ENCODE results near the gene CCND1.
"Not testable (repeated sequence)": the region's sequence is repeated elsewhere in the genome, so short reads cannot be mapped to it uniquely, and the experiment has no call there.

The CCND1 gene

DNA sequence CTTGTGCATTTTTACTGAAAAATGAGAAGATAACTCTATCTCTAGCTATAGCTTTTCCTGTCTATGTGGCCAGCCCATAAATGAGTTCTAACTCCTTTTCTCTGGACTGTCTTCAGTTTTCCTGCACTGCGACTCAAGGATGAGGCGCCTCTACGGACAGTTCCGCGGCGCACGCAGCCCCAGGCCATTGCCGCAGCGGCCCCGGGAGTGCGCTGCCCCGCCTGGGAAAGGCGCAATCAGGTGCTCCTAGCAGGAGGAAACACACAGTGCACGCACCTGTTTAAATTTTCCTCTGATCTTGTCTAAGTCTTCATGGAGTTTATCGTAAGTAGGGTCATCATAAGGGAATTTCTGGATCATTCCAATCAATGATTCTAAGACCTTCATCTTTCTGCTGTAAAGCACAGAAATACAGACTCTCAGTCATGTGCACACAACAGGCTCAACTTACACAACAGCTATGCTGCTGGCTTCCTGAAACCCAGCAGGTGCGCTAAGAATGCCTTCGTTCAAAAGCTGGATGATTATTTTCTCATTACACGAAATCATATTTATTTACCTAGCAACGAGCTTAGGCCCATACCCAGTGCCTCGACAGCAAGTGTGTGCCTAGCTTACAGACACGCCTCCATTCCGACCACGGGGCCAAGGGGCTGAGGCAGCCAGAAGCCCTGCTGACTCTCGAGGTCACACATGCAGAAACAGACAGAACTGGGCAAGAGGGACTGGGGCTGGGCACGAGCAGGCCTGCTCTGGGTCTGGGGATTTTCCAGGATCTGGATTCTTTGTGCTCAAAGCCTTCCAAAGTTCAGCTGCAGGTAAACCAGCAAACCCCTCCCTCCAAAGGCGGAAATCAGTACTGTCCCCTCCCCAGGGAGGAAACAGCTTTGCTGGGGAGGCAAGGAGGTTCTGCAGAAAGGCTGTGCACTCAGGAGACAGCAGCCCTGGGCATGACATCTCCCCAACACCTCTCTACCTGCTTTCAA lies 27.0 kb downstream of the CCND1 start:
- no peak for DNase-seq (ENCODE audit: low read depth)

DNA sequence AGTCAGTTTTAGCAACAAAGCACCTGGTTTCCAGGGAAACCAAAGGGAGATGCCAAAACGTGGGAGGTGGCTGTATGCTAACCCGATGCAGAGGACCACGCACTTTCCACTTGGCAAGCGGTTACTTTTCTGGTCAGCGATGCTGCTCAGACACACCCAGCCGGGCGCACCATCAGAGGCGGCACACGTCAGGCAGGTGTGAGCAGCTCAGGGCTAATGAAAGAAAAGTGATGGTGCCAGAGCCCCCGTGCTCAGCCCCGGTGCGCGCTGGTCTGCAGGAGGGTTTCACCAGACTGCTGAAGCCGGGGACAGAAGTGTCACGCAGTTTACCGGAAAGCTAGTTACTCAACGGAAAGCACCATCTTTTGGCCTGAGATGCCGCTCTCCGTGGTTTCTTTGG lies 28.5 kb downstream of the CCND1 start:
- DNase-seq (ENCODE audit: low read depth): no peak

DNA sequence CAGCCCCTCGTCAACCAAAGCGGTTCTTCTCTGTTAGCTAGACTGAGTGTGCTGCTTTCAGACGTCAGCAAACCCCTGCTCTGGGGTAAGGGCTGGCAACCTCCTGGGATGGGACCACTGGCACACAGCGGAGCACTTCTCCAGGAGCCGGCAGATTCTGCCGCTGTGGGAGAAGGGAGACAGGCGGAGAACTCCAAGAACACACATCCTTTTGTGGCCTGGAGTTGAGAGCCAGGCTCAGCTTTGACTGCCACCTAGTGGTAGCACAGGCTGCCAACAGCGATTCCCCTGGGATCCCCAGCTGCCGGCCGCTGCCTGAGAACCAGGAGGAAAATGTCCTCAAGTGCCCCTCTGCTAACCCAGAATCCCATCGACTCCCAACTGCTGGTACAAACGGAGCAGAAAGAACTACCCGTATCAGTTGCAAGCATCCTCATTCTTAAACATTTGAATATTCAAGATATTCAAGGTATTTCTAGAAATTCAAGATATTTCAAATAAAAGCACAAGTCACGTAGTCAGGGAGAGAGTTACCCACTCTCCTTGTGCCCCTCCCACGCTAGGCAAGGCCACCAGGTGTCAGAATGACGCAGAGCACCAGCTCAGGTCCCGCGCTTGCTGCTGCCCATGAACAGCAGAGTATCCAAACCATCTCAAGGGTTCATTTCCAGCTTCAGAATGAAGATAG lies 29.3 kb downstream of the CCND1 start:
- DNase-seq (ENCODE audit: low read depth): peak; percentile 40

DNA sequence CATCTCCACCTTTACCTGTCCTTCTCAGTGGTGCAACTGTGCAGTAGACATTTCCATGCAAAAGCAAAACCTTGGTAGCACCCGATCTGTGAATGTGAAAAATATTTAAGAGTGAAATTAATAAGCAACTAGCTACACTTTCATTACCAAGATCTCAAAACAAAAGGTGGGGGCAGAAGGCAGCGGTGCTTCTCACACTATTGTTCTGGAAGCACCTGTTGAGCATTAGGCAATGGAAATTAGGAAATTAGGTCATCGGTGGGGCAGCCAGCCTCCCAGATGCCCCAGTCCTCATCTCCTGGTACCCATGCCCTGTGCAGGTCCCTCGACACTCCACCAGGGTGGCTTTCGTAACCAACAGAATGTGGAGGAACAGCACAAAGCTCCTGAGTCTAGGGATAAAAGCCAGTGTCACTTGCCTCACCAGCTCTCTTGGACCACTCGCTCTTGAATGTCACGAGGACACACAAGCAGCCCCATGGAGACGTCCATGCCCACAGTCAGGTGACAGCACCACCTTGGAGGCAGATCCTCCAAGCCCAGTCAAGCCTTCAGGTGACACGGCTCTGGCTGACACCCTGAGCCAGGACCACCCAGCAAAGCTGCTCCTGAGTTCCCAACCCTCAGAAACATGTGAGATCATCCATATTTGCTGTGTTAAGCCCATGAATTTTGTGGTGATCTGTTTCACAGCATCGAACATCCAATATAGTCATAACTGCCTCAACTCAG lies 30.9 kb downstream of the CCND1 start:
- no peak for DNase-seq (ENCODE audit: low read depth)

DNA sequence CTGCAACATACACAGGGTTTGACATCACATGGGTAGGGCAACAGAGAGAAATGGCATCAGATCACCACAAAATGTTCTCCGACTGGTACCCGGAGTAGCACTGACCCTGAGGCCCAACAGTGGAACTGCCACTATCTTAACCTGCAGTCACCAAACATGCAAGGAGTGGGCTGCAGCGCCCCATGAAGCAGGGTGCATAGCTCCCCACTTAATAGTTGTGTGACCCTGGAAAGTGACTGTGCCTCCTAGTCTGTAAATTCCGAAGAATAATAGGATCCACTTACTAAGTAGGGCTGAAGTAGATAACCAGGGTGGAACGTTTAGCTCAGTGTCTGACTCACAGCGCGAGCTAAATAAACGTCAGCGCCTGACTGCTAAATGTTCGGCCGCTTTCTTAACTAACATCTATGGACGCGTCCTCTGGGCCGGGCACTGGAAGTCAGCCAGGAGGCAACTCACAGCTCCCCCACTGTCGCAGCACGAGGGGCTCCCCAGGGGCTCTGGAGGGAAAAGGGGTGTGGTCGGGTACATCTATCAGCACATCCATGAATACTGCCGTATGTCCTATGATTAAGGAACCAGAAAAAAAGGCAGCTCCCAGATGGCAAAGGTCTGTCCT lies 33.4 kb downstream of the CCND1 start:
- DNase-seq (ENCODE audit: low read depth): no peak

DNA sequence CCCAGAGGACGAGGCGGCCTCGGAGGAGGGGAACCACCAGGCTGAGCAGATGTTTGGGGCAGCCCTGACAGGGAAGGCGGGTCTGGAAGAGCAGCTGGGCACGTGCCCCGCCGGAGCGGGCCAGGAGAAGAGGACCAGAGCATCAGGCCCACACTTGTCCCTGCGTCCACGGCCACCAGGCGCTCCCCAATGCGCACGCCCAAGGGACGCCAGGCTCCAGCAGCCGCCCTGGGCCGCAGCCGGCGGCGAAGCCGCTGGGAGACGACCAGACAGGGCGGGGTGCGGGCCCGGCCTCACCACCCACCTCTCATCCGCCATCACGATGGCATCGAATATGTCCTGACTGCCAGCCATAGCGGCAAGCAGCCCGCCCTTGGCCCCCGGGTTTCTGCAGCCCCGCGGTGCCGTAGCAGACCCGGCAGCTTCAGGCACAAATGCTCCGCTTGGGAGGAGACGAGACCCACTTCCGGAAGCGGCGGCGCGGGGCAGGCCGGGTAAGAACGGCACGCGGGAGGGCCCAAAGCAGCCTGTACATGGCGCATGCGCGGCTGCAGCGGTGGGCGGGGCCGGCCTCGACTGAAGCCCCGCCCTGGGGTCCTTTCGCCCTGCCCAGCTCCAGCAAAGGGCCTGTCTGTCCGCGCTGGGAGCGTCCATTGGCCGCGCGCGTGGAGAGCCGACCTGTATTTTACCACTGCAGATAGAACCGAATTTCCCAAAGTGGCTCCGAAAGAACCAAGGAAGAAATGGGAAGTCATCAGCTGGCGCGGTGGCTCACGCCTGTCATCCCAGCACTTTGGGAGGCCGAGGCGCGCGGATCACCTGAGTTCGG lies 34.1 kb downstream of the CCND1 start, which contains the start of gene LTO1:
TSS of gene LTO1 (minus strand) at position 468 of the 829 bp plus-strand sequence. CDS start at position 354, 114 bp downstream.
- DNase-seq (ENCODE audit: low read depth): peak; percentile 92

DNA sequence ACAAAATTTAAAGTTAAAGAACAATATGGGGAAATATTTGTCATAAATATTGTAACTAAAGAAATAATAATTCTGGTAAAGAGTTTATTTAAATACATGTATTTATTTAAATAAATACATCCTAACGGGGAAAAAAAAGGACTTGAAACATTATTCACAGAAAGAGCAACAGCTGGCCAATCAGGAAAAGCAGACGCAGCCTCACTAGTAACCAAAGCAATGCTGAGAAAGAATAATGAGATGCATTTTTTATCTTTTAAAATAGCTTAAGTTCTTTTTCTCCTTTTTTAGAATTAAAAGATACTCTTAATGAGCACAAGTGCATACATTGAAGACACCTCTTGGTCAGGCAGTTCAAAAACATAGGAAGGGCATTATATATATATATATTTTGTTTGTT lies 36.8 kb downstream of the CCND1 start:
- no peak for DNase-seq (ENCODE audit: low read depth)

DNA sequence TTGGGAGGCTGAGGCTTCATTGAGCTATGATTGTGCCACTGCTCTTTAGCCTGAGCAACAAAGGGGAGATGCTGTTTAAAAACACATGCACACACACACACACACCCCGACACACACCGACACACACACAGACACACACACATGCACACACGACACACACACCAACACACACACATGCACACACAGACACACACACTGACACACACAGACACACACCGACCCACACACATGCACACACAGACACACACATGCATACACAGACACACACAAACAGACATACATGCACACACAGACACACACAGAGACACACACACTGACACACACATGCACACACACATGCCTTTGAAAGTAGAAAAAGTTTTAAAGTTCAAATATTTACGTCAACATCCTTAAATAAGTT lies 39.7 kb downstream of the CCND1 start:
- no peak for DNase-seq (ENCODE audit: low read depth)

DNA sequence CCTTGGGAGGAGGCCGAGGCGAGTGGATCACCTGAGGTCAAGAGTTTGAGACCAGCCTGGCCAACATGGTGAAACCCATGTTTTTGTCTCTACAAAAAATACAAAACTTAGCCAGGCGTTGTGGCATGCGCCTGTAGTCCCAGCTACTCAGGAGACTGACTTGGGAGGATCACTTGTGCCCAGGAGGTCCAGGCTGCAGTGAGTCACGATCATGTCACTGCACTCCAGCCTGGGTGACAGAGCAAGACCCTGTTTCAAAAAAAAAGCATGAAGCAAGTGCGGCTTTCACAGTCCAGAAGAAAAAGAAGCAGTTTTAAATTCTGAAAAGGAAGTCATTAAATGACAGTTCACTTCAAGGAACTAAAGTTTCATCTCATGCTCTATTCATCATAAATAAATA lies 41.3 kb downstream of the CCND1 start:
- DNase-seq (ENCODE audit: low read depth): no peak

DNA sequence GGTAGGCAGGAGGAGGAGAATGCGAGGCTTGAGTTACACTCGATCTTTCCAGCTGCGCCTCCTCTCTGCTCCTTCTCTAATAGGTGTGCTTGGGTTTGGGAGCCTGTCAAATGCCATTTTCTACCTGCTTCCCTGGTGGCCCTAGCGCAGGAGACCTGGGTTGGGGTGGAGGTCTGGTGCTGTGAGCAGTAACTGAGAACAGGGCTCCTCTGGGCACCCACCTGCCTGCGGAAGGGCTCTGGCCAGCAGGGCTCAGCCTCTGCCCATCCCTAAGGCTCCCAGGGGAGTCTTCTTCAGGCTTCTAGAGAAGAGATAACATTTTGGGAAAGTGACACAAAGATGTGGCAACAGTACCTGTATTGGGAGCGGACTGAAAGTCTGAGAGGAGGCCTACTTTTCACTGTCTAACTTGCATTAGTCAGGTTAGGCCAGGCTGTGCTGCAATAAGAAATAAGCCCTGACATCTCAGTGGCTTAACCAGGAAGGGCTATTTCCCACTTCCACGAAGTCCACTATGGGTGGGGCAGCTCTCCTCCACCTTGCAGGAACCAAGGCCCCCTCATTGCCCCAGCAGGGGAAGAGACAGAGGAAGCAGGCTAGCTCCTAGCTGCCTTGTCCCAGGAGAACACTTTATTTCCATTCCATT lies 41.8 kb downstream of the CCND1 start:
- no peak for DNase-seq (ENCODE audit: low read depth)

DNA sequence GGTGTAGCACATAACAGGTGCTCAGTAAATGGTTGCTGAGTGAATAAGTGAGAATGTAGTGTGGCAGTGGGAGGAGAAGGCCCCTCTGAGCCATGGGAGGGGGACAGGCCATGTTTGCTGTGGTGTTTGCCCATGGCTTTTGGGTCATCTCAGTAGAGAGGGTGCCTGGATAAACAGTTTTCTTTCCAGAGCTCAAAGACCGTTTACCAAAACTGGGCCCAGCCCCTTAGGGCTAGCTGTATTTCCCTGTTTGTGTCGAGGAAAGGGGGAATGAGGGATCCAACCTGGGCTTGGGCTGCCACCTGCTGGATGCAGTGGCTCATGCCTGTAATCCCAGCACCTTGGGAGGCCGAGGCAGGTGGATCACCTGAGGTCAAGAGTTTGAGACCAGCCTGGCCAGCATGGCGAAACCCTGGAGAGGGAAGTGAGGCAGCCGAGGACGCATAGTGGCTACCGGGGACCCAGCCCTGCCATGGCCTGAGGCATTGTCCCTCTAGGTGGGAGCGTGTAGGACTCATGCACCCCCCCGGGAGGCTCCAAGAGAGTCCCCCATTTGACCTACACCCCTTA lies 42.9 kb downstream of the CCND1 start:
- no peak for DNase-seq (ENCODE audit: low read depth)

DNA sequence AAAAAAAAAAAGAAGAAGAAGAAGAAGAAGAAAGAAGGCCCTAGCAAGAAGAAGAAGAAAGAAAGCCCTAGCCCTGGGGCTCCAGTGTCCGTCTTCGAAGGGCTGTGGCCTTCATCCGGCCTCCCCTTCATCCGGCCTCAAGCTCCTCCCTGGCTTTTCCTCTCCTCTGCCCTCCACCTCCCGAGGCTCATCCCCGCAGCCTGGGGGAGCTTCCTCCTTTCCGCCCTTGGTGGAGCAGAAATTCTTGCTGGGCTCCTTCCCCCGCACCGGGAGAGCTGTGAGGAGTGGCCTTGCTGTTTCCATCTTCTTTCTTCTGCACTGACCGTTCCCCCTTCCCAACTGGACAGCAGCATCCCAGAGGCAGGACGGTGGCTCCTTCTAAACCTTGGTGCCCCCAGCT lies 43.7 kb downstream of the CCND1 start:
- DNase-seq (ENCODE audit: low read depth): no peak

DNA sequence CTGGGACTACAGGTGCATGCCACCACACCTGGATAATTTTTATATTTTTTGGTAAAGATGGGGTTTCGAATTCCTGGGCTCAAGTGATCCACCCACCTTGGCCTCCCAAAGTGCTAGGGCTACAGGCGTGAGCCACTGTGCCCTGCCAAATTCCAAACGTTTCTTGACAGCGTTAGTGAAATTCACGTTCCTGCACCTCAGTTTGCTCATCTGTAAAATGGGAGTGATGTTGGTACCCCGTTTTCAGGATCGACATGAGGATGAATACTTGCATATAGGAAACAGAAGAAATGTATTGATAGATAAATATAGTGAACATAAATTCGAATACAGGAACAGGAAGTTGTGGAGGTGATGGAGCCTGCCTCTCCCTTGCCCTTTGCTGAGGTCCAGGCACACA lies 44.4 kb downstream of the CCND1 start:
- no peak for DNase-seq (ENCODE audit: low read depth)

DNA sequence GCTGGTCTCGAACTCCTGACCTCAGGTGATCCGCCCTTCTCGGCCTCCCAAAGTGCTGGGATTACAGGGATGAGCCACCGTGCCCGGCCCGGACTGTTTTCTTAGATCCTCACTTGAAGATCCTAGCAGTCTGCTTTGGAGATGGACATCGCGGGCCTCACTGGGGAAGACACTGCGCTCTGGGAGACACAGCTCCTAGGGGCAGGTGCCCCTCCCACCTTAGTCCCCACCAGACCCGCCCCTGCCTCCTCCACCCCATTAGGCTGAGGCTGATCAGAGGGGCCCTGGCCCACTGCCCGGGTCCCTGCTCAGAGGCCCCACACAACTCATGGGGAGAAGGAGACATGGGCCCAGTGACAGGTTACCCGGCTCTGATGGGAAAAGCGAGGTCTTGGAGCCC lies 45.5 kb downstream of the CCND1 start:
- no peak for DNase-seq (ENCODE audit: low read depth)

DNA sequence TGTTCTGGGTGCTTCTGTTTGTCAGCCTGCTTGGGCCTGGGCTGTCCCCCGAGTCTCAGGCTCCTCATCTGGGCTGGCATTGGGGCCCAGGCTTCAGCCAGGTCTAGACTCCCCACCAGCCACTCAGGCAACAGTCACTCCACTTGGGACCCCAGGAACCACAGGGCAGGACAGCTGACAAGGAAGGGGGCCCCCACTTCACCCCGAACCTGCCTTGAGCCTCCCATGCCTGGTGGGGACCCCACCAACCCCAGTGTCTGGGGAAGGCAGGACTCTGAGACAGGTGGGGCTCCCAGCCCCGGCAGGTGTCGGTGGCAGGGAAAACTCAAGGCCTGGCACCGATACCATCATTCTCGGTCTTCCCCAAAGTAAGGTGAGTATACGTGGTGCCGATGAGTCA lies 45.9 kb downstream of the CCND1 start:
- no peak for DNase-seq (ENCODE audit: low read depth)

DNA sequence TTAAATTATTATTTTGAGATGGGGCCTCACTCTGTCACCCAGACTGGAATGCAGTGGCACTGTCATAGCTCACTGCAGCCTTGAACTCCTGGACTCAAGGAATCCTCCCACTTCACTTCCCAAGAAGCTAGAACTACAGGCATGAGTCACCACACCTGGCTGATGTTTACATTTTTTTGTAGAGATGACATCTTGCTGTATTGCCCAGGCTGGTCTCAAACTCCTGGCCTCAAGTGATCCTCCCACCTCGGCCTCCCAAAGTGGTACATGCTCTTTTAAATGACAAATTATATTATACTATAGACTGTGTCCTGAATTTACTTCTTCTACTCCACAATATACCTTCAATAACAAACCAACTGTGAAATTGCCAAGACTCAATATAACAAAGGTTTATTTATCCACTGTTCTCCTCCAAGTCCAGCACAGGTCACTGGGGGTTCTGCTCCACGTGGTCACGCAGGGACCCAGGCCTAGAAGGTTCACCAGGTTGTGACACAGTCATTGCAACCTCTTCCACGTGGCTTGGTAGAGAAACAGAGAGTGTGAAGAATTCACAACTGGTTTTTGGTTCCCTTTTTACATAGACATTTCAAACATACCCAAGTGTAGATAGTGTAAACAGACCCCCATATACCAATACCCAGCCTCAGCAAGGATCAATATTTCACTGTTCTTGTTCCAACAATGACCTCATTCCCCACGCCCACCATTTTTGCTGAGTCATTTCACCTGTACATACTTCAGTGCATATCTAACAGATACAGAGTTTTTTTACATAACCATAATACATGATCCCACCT lies 47.2 kb downstream of the CCND1 start:
- DNase-seq (ENCODE audit: low read depth): not testable (repeated sequence)

DNA sequence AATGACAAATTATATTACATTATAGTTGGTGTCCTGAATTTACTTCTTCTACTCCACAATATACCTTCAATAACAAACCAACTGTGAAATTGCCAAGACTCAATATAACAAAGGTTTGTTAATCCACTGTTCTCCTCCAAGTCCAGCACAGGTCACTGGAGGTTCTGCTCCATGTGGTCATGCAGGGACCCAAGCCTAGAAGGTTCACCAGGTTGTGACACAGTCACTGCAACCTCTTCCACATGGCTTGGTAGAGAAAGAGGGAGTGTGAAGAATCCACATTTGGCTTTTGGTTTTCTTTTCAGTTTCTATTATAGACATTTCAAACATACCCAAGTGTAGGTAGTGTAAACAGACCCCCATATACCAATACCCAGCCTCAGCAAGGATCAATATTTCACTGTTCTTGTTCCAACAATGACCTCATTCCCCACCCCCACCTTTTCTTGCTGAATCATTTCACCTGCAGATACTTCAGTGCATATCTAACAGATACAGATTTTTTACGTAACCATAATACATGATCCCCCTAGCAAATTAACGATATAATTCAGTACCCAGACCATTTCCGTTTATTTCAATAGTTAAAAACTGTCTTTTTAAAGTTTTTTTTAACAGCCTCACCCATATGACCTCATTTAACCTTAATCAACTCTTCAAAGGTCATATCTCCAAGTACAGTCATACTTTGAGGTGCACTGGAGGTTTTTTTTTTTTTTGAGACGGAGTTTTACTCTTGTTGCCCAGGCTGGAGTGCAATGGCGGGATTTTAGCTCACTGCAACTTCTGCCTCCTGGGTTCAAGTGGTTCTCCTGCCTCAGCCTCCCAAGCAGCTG lies 48.7 kb downstream of the CCND1 start:
- no peak for DNase-seq (ENCODE audit: low read depth)

DNA sequence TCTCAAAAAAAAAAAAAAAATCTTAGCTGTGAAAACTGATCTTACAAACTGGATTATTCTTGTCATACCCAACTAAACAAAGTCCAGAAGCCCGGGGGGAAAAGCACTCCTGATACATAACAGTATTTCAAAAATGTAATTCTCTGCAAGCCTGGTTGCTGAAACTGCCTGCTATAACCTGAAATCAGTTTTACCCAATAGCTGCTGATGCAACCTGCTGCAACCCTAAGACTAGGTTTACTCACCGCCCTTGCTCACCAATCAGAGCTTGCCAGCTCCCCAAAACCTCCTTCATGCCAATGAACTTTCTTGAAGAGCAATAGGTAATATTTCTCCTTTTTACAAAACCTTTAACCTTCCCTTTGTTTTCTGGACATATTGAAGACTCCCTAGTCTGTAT lies 50.5 kb downstream of the CCND1 start:
- DNase-seq (ENCODE audit: low read depth): no peak

DNA sequence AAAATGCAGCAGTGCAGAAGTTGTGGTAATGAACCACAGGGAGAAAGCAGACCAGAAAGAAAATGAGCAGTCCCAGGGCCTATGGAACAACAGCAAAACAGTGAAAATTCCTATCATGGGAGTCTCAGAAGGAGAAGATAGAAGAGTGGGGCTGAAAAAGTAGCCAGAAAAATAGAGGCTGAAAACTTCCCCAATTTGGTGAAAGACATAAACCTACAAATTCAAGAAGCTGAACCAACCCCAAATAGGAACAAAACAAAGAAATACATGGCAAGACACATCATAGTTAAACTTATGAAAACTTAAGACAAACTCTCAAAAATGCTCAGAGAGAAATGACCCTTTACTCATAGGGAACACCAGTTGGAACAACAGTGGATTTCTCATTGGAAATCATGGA lies 51.5 kb downstream of the CCND1 start:
- DNase-seq (ENCODE audit: low read depth): no peak
